HG02610 (cell line): ENCODE data around the gene NAT10.

Experiments
- ATAC-seq: cut with Tn5 transposase; IDR thresholded peaks from one replicate; pipeline ENCODE4 v1.9.1; 2021; ENCODE audit warnings: mild to moderate bottlenecking, moderate library complexity; ENCODE audit not compliant: unreplicated experiment

NAT10 gene

GRCh38 chr11:34185926-34186841 is 80.8 kb downstream of the NAT10 start:
- no peak for ATAC-seq

GRCh38 chr11:34188181-34188580 is 82.8 kb downstream of the NAT10 start:
- no peak for ATAC-seq

- ATAC-seq = no peak
These were observed 83.8 kb downstream of the NAT10 start for GRCh38 chr11:34189191-34189590.

- ATAC-seq = no peak
These were observed 85.0 kb downstream of the NAT10 start for GRCh38 chr11:34190192-34191139.

- ATAC-seq = no peak
These were observed 86.1 kb downstream of the NAT10 start for GRCh38 chr11:34191578-34191977.

- ATAC-seq = no peak
These were observed 87.3 kb downstream of the NAT10 start for GRCh38 chr11:34192481-34193401.

- no peak for ATAC-seq
These were observed 89.3 kb downstream of the NAT10 start for GRCh38 chr11:34194576-34195335.
